Esophagus squamous epithelium (tissue), 4 donors: ENCODE data around the gene ACTL9.

ENCODE experiments used
- CTCF ChIP-seq, 6 experiments: fragments of 450-650 bp in 4 of 6; fragments of 200-600 bp in 2 of 6; sonication (generic) in 2 of 6; IDR thresholded peaks; one replicate each; pipeline ENCODE4 v1.5.1; 2016 to 2019; ENCODE audit warnings: antibody characterized with exemption in 6 of 6, mild to moderate bottlenecking in 4 of 6, moderate library complexity in 4 of 6
- POLR2A ChIP-seq, 4 donors: fragments of 450-650 bp; IDR thresholded peaks; one replicate each; pipeline ENCODE4 v1.6.1; 2017; ENCODE audit warnings: antibody characterized with exemption in 4 of 4, mild to moderate bottlenecking in 4 of 4, moderate library complexity in 3 of 4

GRCh38 chr19:8675066-8675465 lies 23.5 kb downstream of the ACTL9 start:
- TF ChIP-seq CTCF (IDR thresholded peaks at IDR 0.05) (no peak), POLR2A (IDR thresholded peaks at IDR 0.05) (no peak)
